Kasumi-1 (cell line): ENCODE data around the gene NME3.
A peak's percentile ranks its signal among the peaks of the same experiment; 100 is the strongest.

Source experiments
- DNase-seq, 2 experiments: peaks; one replicate each; lab custom pipeline; 2025; lab: John Stamatoyannopoulos, UW

NME3 gene

DNA sequence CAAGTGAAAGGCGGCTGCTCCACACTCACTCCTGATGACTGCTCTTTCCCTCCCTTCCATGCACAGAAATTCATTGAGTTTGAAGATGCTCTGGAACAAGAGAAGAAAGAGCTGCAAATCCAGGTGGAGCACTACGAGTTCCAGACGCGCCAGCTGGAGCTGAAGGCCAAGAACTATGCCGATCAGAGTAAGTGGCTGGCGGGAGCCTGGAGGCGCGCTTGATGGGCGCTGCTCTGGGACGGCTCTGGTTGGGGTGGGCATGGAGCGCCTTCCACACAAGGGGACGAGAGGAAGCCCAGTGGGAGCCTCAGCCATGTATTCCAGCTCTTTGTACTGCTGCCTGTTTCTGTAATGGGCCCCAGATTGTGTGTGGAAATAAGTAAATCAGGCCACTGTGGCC lies 46.9 kb downstream of the NME3 start:
- DNase-seq, result no peak

DNA sequence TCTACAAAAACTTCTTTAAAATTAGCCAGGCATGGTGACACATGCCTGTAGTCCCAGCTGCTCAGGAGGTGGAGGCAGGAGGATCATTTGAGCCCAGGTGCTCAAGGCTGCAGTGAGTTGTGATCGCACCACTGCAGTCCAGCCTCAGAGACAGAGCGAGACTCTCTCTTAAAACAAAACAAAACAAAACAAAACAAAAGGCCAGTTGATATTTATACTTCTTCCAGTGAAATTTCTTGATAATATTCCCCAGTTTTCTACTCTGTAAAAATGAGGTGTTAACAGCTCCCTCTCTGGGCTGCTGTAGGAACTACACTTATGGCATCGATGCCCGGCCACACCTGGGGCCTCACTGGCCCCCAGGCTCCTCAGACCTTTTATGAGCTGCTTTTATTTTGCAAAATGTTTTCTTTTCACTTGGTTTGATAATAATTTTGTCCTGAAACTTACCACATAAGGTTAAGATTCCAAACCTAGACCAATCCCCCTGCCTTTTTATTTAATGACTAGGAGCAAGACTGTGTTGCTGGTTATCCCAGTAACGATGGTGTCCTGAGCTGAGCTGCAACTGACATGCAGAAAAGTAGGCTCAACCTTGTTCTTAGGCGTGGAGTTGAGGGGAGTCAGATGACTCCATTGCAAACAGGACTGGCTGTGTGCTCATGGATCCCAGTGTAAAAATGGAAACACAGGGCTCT lies 47.7 kb downstream of the NME3 start:
- DNase-seq, result peak in 1 of 2 experiments; percentile 15

DNA sequence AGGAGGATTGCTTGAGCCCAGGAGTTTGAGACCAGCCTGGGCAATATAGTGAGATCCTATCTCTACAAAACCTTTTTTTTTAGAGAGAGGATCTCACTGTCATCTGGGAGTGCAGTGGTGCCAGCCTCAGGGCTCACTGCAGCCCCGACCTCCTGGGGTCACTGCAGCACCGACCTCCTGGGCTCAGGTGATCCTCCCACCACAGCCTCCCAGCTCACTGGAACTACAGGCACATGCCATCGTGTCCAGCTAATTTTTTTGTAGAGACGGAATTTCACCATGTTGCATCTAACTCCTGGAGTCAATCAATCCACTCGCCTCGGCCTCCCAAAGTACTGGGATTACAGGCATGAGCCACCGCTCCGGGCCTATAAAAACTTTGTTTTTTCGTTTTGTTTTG lies 50.0 kb downstream of the NME3 start:
- DNase-seq, result no peak
